ENCODE data around the gene GALNT7.

The GALNT7 gene

GRCh38 chr4:173214231-173214630, 45.6 kb downstream of the GALNT7 start:
- Histone ChIP-seq H3K27me3 (ENCODE audit: low read depth, low read length) (no peaks in the 10 kb centered on the region), H3K79me2 (ENCODE audit: low read length) (0 out of 2 replicates have a peak, but pooled peaks cover 4% of the 10 kb centered on the region), H3K36me3 (replicated peaks; ENCODE audit: low read depth, low read length) (no peaks in the 10 kb centered on the region), H3K4me3 (ENCODE audit: low read length) (no peak overlapping the region), H3K4me2 (ENCODE audit: low read length) (no peak overlapping the region), H4K20me1 (ENCODE audit: insufficient read depth, low read length) (no peaks in the 10 kb centered on the region), H3K4me1 (ENCODE audit: low read length) (no peaks in the 10 kb centered on the region), H3K9me3 (ENCODE audit: insufficient read depth, low read length) (no peaks in the 10 kb centered on the region), H2AFZ (ENCODE audit: low read depth, low read length) (no peak overlapping the region), H3K27ac (ENCODE audit: low read length) (no peak overlapping the region), H3K9ac (ENCODE audit: low read length) (no peak overlapping the region)
- no peak for TF ChIP-seq CTCF (IDR thresholded peaks at IDR 0.05; ENCODE audit: low read depth, low read length)
- no peak for TF ChIP-seq EZH2phosphoT487 (IDR thresholded peaks at IDR 0.05; ENCODE audit: low read depth)

GRCh38 chr4:173214661-173215060, 46.0 kb downstream of the GALNT7 start:
- no peaks in the 10 kb centered on the region for H3K9me3 ChIP-seq (ENCODE audit: insufficient read depth, low read length)
- H3K36me3 ChIP-seq (replicated peaks; ENCODE audit: low read depth, low read length): no peaks in the 10 kb centered on the region
- H2AFZ ChIP-seq (ENCODE audit: low read depth, low read length): no peak overlapping the region
- no peak overlapping the region for H3K9ac ChIP-seq (ENCODE audit: low read length)
- H3K4me3 ChIP-seq (ENCODE audit: low read length): no peak overlapping the region
- TF ChIP-seq EZH2phosphoT487 (IDR thresholded peaks at IDR 0.05; ENCODE audit: low read depth): no peak
- TF ChIP-seq CTCF (IDR thresholded peaks at IDR 0.05; ENCODE audit: low read depth, low read length): no peak
- H4K20me1 ChIP-seq (ENCODE audit: insufficient read depth, low read length): no peaks in the 10 kb centered on the region
- no peaks in the 10 kb centered on the region for H3K79me2 ChIP-seq (ENCODE audit: low read length)
- no peak overlapping the region for H3K27ac ChIP-seq (ENCODE audit: low read length)
- no peaks in the 10 kb centered on the region for H3K27me3 ChIP-seq (ENCODE audit: low read depth, low read length)
- no peak overlapping the region for H3K4me2 ChIP-seq (ENCODE audit: low read length)
- H3K4me1 ChIP-seq (ENCODE audit: low read length): no peaks in the 10 kb centered on the region

GRCh38 chr4:173217075-173217474, 48.5 kb downstream of the GALNT7 start:
- Histone ChIP-seq H2AFZ (ENCODE audit: low read depth, low read length) (no peak overlapping the region), H3K4me2 (ENCODE audit: low read length) (no peak overlapping the region), H3K27ac (ENCODE audit: low read length) (no peak overlapping the region), H3K4me3 (ENCODE audit: low read length) (no peak overlapping the region), H3K9ac (ENCODE audit: low read length) (no peak overlapping the region), H4K20me1 (ENCODE audit: insufficient read depth, low read length) (no peaks in the 10 kb centered on the region), H3K9me3 (ENCODE audit: insufficient read depth, low read length) (no peaks in the 10 kb centered on the region), H3K4me1 (ENCODE audit: low read length) (no peaks in the 10 kb centered on the region), H3K27me3 (ENCODE audit: low read depth, low read length) (no peaks in the 10 kb centered on the region), H3K79me2 (ENCODE audit: low read length) (no peaks in the 10 kb centered on the region), H3K36me3 (replicated peaks; ENCODE audit: low read depth, low read length) (no peaks in the 10 kb centered on the region)
- no peak for TF ChIP-seq CTCF (IDR thresholded peaks at IDR 0.05; ENCODE audit: low read depth, low read length)
- TF ChIP-seq EZH2phosphoT487 (IDR thresholded peaks at IDR 0.05; ENCODE audit: low read depth): no peak

- H3K27ac ChIP-seq (ENCODE audit: low read length): no peak overlapping the region
- no peaks in the 10 kb centered on the region for H3K9me3 ChIP-seq (ENCODE audit: insufficient read depth, low read length)
Measured at GRCh38 chr4:173217727-173218126, 49.1 kb downstream of the GALNT7 start.

More at GRCh38 chr4:173217727-173218126, 49.1 kb downstream of the GALNT7 start:
- TF ChIP-seq CTCF (IDR thresholded peaks at IDR 0.05; ENCODE audit: low read depth, low read length): no peak
- no peak for TF ChIP-seq EZH2phosphoT487 (IDR thresholded peaks at IDR 0.05; ENCODE audit: low read depth)
- Histone ChIP-seq H3K4me2 (ENCODE audit: low read length) (no peak overlapping the region), H2AFZ (ENCODE audit: low read depth, low read length) (no peak overlapping the region), H3K79me2 (ENCODE audit: low read length) (no peaks in the 10 kb centered on the region), H3K9ac (ENCODE audit: low read length) (no peak overlapping the region), H3K27me3 (ENCODE audit: low read depth, low read length) (no peaks in the 10 kb centered on the region), H4K20me1 (ENCODE audit: insufficient read depth, low read length) (no peaks in the 10 kb centered on the region), H3K4me3 (ENCODE audit: low read length) (no peak overlapping the region), H3K36me3 (replicated peaks; ENCODE audit: low read depth, low read length) (no peaks in the 10 kb centered on the region), H3K4me1 (ENCODE audit: low read length) (no peaks in the 10 kb centered on the region)
